ENCODE data around the gene PCDHA1.

- TF ChIP-seq RERE (CRISPR knock-in tag; IDR thresholded peaks at IDR 0.05; ENCODE audit: low read depth): no peak
- no peak for TF ChIP-seq ZNF883 (CRISPR knock-in tag; IDR thresholded peaks at IDR 0.05; ENCODE audit: not compliant biosample characterization)
- TF ChIP-seq ZNF230 (CRISPR knock-in tag; IDR thresholded peaks at IDR 0.05): no peak
- TF ChIP-seq ZNF547 (CRISPR knock-in tag; IDR thresholded peaks at IDR 0.05): no peak
- TF ChIP-seq USF2 (IDR thresholded peaks at IDR 0.05; ENCODE audit: low read depth, low read length): no peak
- TF ChIP-seq USF2 (CRISPR knock-in tag; IDR thresholded peaks at IDR 0.05; ENCODE audit: borderline replicate concordance): no peak
- TF ChIP-seq POLR2AphosphoS5 (IDR thresholded peaks at IDR 0.05; ENCODE audit: low read depth, low read length): no peak
- no peak for TF ChIP-seq NR3C1 (CRISPR knock-in tag; IDR thresholded peaks at IDR 0.05)
- no peak for TF ChIP-seq SP2 (CRISPR knock-in tag; IDR thresholded peaks at IDR 0.05)
- no peak for TF ChIP-seq DPF2 (CRISPR knock-in tag; IDR thresholded peaks at IDR 0.05; ENCODE audit: borderline replicate concordance, low read depth)
Measured at GRCh38 chr5:140833993-140834392, 48.1 kb downstream of the PCDHA1 start, which contains the start of gene PCDHA7.
